Activated CD8-positive, alpha-beta memory T cell treated with anti-CD3 and anti-CD28 coated beads for 24 hours (primary cell): ENCODE results near the gene PRPSAP2.
"Not testable (repeated sequence)": the region's sequence is repeated elsewhere in the genome, so short reads cannot be mapped to it uniquely, and the experiment has no call there.

Source experiments
- DNase-seq: peaks from one replicate; pipeline ENCODE4 v3.0.0-alpha.2; 2020

PRPSAP2 gene, protein sequence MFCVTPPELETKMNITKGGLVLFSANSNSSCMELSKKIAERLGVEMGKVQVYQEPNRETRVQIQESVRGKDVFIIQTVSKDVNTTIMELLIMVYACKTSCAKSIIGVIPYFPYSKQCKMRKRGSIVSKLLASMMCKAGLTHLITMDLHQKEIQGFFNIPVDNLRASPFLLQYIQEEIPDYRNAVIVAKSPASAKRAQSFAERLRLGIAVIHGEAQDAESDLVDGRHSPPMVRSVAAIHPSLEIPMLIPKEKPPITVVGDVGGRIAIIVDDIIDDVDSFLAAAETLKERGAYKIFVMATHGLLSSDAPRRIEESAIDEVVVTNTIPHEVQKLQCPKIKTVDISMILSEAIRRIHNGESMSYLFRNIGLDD

DNA sequence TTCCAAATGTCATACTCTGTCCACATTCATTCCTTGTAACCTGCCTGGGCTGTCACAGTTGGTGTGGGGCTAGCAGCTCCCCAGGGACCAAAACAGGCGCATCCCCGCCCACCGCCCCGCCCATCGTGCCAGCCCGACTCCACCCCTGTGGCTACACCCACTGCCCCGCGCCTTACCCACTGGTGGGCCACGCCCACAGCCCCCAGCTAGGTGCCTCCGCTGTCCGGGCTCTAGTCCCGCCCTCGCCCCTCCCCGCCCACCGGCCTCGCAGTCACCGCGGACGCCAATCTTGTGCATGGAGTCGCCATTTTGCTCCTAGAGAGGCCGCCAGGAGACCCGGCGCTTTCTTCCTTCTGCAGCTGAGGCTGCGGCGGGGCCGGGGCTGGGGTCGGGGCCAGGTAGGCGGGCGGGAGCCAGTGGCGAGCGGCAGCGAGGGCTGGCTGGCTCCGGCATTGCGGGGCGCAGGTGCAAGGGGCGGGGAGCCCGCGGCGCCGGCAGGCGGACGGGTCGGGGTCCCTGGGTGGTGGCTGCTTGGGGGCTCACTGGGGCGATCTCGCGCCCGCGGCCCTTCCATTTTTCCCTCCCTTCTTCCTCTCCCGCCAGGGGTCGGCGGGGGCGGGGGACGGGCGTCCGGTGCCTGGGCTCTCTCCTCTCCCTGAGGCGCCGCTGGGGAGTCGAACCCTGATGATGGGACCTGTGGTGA is at the start of gene PRPSAP2:
TSS of gene PRPSAP2 (plus strand) at position 268 of the 703 bp plus-strand sequence. CDS start 7,703 bp downstream, outside the sequence.
- DNase-seq: peak; percentile 95

DNA sequence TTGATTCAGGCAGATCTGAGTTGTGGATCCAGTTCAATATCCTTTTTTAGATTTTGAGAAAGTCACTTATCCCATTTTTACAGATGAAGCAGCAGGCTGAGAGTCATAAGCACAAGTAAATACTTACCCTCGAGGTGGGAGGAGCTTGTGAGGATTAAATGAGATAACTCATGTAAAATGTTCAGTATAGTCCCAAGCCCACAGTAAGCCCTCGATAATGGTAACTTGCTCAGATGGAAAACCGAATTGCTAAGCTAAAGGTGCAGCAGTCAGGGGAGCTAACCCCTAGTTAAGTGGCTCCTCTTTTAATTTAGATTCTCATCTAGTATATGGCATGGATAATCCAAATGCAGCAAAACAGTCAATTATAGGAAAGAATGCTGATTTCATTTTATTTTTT is 42.0 kb upstream of the PRPSAP2 start:
- DNase-seq: not testable (repeated sequence)

DNA sequence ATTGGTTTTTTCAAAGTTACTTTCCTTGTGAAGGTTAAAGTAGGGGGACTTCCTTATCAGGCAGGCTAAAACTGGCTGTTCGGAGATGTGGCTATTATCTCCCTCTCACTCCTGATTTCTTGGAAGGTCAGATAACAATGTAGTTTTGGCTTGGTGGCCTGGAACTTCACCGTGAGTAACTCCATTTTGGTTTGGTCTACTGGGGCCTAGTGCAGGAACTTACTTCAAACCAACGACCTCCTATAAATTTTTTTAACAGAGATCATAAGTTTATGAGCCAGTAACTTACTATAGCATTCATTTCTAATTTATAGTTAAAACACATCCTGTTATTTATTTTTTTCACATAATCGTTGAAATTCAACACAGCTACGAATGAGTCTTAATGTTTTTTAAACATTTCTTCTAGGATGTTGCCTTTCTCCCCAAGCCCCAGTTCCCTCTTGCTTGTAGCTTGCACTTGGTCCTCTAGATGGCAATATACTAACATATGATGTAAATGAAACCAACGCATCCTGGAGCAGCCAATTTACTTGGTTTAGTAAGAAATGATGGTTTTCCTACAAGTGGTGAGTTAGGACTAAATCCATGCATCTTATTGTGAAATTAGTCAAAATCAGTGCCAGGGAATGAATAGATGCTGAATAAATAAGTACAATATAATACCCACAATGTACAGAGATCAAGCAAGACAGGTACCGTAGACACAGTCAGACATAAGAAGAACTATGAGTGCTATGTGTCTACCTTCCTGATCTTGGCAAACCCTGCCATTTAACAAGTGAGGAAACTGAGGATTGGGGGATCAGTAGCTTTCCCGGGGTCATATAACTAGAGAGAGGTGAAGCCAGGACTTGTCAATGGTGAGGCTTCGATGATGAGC is 41.2 kb upstream of the PRPSAP2 start:
- DNase-seq: not testable (repeated sequence)

DNA sequence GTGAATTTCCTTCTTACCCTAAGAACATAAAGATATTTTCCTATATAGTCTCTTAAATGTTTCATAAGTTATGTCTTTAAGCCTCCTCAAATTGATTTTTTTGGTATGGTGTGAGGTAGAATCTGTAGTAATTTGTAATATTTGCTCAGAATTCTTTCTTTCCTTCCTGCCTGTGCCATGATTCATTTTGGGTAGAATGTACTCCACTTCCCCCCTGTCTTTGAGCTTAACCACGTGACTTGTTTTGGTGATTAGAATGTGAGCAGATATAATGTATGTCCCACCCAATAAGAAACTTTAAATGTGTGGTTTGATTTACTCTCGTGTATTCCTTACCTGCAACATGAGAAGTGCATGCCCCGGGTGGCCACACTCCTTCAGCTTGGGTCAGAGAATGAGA is 36.5 kb upstream of the PRPSAP2 start:
- not testable (repeated sequence) for DNase-seq

DNA sequence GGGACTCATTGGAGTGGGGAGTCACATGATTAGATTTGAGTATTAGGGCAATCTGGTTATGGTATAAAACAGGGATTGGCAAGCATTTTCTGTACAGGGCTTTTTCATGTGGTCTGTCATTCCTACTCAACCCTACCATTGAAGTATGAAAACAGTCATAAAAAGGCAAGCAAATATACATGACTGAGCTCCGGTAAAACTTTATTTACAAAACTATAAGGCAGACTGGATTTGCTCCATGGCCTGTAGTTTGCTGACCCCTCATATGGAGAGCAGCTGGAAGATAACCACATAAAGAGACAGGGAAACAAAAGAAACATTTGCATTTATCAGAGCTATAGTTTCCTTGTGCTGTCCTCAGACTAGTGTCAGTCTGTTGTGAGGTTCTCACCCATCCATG is 30.3 kb upstream of the PRPSAP2 start:
- not testable (repeated sequence) for DNase-seq

DNA sequence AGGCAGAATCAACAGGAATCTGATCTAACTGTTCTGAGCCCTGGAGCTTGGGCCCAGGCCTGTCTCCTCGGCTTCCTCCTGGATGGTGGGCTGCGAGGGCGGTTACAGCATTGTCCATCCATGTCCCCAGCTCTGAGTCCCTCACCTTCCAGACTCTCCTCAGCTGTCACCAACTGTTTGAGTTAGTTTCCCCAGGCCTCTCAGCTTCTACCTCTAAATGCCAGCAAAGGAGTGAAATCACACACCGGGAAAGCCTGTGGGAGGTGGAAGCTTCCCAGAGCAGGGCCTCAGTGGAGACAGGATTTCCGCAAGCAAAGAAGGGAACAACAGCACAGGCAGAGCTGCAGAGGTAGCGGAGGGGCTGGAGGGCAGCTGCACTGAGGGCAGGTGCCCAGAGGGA is 9.4 kb upstream of the PRPSAP2 start:
- DNase-seq: peak; percentile 17

DNA sequence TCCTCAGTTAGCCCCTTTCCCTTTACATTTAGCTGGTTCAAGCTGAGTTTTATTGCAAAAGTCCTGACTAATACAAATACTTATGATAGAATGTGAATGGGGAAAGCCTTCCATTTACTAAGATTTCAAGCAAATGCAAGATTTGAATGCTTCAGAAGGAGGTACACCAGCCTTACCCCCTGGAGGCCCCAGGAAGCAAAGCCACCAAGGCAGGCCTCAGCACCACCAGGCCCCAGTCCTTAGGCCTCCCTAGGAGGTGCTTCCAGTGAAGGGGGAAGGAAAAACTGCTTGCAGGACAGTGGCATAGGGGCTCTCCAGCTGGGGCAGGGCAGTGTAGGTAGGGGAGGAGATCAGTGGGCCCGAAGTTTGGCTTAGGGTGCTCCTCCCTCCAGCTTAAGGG is 7.3 kb upstream of the PRPSAP2 start:
- no peak for DNase-seq

DNA sequence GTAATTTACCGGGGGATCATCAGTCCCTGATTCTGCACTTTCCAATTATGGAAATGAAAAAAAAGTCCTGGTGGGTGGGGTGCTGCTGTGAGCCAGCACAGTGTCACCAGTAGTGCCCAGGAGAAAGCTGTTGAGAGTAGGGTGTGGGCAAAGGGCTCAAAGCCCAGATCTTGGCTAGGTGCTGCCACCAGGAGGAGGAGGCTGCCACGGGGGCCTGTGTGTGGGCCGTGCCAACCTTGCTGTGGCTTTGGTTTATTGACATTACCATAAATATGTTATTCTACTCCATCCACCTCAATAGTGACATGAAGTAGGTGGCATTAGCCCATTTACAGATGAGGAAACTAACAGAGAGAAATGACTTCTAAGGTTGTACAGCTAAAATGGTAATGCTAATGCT is 6.7 kb upstream of the PRPSAP2 start:
- DNase-seq: no peak

DNA sequence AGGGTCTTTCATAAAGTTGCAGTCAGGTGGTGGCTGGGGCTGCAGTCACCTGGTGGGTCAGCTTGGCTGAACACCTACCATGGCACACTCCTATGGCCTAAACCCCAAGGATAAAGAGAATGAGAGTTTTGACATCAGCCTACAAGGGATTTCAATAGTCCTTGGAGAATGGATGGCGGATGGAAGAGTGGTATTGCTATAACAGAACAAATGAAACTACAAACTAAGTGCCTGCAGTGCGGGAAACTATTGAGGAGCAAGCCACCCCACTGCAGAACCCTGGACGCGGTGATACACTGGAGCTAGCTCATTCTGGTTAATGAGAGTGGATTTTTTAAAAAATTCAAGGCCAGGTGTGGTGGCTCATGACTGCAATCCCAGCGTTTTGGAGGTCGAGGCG is 3.0 kb upstream of the PRPSAP2 start:
- no peak for DNase-seq

DNA sequence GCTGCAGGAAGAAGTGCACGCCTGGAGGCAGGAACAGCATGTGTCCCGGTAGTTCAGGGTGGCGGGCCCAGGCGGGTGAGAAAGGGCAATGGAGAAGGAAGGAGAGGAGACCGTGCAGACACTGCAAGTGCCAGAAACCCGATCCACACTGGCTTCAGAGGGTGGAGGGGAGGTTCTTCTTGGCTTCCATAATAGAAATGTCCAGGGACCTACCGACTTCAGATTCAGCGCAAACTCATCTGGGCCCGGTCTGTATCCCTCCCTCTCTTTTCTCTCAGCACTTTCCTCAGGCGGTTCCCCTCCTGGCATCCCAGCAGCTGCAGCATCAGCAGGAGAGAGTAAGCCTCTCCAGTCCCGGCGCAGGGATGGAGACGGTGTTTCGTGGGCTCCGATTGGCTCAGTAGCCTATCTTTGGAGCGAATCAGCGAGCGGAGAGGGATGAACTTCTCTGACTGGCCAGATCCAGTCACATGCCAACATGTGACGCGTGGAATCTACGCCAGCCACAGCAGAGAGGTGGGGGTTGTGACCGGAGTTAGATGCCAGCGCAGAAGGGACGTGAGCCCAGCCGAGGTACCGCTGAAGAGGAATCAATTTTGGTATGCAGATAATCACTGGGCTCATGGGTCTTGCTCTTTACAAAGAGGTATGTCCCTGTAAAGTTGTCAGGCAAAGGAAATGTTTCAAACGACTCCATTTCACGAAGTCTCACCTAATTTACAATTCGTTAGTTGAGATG is 1.9 kb upstream of the PRPSAP2 start:
- DNase-seq: peak; percentile 89

DNA sequence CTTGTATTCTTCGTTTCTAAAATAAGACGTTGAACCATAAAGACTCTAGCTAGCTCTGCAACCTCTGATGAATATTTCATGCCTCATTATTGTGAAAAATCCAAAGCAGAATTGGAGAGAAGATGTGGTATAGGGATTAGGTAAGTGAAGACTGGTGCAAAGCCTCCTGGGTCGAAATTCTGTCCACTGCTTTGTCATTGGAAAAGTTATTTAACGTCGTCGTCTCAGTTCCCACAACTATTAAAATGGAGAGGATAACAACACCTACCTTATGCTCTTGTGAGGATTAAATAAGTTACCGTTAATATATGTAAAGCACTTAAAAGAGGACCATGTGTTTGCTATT is 1.4 kb upstream of the PRPSAP2 start:
- DNase-seq: peak; percentile 24

DNA sequence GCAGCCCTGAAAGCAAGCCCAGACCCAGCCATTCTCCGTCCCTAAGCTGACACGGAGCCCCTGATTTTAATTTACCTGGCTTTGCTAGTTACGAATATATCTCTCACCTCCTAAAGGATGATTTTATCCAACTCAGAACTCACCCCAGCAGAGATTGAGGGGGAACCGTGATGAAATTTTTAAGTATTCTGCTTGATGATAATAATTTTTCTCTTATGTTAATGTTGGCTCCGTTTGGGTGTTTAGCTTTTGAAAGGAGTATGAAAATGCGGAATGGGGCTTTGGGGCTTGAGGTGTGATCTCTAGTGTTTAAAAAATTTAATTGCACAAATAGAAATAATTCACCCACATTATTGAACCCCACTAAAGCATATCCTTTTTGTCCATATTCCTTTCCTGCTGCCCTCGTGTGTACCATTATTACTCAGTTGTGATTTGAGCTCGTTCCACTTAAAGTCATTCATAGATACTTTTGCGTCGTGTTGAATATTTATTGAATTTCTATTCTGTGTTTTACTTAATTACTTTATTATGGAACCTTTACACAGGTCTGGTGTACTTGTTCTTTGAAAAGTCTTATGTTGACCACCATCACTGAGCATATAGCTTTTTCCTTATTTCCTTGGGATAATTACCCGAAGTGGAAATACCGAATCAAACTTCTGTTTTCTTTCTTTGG is 775 bp downstream of the PRPSAP2 start:
- DNase-seq: no peak

DNA sequence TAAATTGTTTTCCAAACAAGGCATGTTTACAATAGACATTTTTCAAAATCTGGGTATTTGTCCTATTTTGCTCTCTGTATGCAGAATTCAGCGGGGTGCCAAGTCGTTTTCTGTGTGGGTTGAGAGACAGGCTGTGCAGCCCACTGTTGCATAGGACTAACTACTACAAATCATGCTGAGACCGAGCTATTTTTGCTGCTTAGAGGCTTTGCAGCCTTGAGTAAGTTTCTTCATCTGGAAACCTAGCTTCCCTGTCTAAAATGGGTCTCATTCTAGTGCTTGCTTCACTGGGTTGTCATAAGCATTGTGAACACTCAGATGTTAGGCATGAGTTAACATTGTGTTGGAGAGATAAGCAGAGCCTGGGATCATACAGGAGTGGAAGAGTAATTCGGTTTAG is 1.3 kb downstream of the PRPSAP2 start:
- peak; percentile 47 for DNase-seq

DNA sequence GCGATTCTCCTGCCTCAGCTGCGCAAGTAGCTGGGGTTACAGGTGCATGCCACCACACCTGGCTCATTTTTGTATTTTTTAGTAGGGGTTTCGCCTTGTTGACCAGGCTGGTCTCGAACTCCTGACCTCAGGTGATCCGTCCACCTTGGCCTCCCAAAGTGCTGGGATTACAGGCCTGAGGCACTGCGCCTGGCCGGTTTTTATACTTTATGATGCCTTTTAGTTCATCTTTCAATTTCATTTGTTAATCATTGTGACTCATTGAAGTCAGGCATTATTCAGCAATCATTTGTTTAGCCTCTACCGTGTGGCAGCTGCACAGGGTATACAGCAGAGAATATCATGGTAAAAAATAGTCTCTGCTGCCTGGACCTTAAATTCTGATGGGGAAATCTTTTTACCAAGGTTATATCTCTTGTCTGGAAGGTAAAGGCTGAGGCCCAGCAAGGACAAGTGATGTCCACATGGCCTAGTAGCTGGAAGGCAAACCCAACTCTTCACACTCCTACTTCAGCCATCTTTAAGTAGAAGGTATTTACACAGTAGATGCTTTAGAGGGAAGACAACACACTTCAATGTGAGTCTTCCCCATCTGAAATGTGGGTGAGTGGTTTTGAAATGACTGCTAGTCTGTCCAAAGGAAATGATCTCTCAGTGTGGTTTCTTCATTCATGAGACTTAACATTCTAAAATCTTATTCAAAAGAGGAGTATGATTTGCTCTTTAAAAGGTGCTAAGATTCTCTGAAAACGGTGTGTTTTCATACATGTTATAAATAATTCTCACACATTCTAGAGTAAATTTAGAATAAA is 2.4 kb downstream of the PRPSAP2 start:
- DNase-seq: peak; percentile 53

DNA sequence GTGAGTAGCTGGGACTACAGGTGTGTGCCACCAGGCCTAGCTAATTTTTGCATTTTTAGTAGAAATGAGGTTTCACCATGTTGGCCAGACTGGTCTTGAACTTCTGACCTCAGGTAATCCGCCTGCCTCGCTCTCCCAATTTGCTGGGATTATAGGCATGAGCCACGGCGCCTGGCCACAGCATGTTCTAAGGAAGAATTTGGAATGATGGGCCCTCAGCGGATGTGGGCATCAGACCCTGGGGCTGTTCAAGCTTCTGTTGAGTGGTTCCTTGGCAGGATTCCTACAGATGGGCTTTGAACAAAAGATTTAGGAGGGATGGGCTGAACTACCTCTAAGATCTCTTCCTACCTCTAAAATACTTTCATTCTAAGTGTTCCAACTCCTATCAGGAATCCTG is 4.1 kb downstream of the PRPSAP2 start:
- DNase-seq: peak; percentile 46

DNA sequence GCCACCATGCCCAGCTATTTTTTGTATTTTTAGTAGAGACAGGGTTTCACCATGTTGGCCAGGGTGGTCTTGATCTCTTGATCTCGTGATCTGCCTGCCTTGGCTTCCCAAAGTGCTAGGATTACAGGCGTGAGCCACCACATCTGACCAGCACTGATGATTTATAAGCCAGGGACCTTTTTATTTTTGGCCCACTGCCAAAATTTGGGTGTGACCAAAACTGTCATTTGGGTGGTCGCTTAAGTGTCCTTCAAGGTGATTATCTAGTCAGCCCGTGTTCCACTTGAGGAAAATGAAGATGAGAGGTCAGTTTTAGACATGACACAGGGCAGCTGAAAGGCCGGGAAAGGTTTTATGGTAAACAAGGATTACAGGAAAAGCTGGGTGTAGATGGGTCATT is 7.1 kb downstream of the PRPSAP2 start:
- DNase-seq: peak; percentile 40

DNA sequence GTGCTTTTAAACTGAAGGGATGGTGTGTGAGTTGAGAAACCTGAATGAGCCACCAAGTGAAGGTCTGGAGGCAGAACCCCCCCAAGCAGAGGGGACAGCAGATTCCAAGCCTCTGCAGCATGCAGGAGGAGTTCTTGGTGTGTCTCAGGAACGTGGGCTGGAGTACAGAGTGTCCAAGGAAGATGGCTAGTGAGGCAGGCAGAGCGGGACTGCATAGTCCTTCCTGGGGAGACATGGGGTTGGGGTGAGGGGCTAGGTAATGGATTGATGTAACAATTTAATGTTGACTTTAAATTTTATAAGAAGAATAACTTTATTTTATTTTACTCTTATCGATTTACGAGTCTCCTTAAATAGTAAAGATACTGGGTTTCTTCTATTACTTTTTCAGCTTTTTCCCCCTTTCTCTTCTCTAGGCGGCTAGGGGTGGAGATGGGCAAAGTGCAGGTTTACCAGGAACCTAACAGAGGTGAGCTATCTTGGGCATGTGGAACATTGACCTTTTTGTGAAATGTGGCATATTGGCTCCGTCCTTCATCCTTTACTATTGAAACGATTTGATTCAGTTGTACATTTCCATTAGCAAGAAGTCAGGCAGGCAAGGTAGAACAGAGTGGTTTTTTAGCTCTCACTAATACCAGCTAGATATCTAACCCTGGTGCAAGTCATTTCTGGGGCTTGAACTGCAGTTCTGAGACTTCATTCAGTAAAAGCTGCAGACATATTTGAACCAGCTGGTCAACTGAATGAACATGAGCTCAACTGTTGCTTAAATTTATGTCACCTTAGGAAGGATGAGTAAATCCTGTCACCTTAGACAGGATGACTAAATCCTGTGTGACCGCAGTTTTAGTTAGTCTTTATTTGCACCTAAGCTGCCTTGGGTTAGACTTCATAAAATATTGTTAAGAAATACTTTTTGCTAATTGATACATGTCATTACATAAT is 9.2 kb downstream of the PRPSAP2 start:
- DNase-seq: no peak

DNA sequence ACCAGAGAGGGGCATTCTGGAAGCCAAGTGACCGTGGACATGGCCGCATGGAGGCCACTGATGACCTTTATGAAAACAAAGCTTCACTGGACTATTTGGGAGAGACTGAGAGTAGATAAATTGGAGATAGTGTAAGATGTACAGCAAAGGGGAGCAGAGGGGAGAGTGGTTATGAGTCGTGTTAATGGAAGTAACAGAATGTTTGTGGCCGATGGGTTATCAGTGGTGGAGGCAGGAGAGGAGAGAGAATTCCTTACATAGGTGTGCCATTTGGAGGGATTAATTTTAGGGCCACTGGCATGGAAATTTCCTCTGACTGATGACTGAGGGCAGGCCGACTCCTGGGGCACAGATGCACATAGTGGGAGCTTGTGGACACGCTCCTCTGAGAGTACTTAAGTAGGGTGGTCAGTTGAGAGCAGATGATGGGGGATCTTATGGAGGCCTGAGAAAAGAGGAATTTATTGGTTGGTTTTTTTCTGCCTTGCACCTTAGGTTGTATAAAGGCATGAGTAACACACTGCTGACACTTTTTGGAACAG is 19.2 kb downstream of the PRPSAP2 start:
- DNase-seq: no peak

DNA sequence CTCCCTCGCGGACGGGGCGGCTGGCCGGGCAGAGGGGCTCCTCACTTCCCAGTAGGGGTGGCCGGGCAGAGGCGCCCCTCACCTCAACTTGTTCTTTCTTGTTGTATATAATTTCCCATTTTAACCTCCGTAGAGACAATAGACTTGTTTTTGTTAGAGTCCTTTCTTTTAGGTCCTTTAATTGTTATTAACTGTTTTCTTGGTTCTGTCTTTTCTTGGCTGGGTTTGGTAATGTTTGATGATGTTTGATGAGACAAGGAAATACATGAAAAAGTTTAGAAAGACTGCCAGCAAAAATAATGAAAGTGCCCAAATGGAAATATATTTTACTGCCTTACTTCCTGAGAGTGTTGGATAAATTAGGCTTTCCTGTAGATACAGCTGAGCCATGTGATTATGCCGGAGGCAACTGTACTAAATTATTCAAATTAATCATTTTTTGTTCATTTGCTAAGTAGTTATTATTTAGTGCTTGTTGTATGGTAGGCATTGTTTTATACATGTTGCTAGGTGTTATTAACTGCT is 30.9 kb downstream of the PRPSAP2 start:
- no peak for DNase-seq

DNA sequence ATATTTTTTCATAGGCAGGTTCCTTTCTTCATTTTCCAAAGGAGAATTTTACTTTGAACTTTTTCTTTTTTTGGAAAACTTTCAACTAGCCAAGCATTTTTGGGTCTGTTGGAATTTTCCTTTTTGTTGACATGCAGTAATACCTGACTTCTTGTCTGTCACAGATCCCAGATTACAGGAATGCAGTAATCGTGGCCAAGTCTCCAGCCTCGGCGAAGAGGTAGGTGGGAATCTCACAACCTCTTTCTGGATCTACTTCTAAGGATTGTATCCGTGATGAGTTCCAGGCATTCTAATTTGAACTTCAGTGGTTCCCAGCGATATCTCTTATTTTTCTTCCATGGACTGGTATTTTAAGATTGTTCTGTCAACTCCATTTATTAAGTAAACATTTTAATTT is 31.7 kb downstream of the PRPSAP2 start:
- DNase-seq: no peak
